ENCODE results near the gene KIZ.

The KIZ gene

DNA sequence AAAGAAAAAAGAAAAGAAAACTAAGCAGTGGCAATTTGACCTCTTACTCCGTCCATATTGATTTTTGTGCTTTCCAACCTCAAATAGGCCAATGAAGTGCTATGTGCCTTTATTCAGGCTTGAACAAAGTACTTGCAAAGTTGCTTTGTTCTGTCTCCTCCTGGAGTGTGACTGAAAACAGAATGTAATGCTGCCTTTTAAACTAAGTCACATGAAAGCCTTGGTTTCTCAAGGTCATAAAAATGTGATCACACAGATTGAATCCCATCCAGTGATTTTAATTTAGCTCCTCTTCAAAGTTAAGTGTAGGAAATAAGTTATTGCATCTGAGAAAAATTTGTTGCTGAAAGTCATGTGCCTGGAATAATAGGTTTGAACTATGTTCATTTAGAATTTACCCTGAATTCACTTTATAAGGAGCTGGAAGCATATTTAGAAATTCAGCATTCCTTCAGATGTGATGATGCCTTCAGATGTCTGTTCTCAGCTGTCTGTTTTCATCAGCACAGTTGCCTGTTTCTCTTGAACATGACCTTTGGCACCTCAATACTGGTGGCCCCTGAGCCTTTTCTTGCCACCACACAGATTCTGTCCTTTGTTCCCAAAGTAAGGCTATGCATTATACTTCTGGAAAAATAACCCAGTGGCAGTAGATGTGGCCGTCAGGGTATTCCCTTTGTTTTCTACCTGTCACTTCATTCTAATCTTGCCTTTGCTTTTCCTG lies 48.8 kb downstream of the KIZ start:
- no peak for TF ChIP-seq POLR2AphosphoS5 (IDR thresholded peaks at IDR 0.05; ENCODE audit: low read depth, low read length)

DNA sequence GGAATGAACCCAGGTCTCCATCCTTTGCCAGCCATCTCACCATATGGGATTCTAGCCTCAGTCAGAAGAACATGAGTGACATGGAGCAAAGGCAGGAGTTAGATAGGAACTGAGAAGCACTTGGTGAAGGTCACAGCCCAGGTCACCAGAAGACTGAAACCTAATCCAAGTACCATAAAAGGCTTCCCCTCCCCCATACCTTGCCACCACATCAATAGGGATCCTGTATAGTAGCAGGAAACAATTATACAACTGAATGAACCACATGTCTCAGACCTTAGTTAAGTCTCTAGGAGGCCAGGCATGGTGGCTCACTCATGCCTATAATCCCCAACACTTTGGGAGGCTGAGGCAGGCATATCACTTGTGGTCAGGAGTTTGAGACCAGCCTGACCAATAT lies 49.6 kb downstream of the KIZ start:
- TF ChIP-seq SIN3A (IDR thresholded peaks at IDR 0.05; ENCODE audit: borderline replicate concordance, insufficient read depth, low read length) (no peak), TAF1 (IDR thresholded peaks at IDR 0.05; ENCODE audit: borderline replicate concordance, insufficient read depth, low read length) (no peak), FOXP2 (optimal IDR thresholded peaks at IDR 0.05; ENCODE audit: borderline replicate concordance, extremely low read depth, extremely low read length, insufficient read depth) (no peak), POLR2AphosphoS5 (IDR thresholded peaks at IDR 0.05; ENCODE audit: low read depth, low read length) (no peak)
- TF ChIP-seq, protein P1, sequence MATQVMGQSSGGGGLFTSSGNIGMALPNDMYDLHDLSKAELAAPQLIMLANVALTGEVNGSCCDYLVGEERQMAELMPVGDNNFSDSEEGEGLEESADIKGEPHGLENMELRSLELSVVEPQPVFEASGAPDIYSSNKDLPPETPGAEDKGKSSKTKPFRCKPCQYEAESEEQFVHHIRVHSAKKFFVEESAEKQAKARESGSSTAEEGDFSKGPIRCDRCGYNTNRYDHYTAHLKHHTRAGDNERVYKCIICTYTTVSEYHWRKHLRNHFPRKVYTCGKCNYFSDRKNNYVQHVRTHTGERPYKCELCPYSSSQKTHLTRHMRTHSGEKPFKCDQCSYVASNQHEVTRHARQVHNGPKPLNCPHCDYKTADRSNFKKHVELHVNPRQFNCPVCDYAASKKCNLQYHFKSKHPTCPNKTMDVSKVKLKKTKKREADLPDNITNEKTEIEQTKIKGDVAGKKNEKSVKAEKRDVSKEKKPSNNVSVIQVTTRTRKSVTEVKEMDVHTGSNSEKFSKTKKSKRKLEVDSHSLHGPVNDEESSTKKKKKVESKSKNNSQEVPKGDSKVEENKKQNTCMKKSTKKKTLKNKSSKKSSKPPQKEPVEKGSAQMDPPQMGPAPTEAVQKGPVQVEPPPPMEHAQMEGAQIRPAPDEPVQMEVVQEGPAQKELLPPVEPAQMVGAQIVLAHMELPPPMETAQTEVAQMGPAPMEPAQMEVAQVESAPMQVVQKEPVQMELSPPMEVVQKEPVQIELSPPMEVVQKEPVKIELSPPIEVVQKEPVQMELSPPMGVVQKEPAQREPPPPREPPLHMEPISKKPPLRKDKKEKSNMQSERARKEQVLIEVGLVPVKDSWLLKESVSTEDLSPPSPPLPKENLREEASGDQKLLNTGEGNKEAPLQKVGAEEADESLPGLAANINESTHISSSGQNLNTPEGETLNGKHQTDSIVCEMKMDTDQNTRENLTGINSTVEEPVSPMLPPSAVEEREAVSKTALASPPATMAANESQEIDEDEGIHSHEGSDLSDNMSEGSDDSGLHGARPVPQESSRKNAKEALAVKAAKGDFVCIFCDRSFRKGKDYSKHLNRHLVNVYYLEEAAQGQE (IDR thresholded peaks at IDR 0.05; ENCODE audit: insufficient read depth in 1 of 2, low read depth in 2 of 2, low read length in 2 of 2), result no peak

DNA sequence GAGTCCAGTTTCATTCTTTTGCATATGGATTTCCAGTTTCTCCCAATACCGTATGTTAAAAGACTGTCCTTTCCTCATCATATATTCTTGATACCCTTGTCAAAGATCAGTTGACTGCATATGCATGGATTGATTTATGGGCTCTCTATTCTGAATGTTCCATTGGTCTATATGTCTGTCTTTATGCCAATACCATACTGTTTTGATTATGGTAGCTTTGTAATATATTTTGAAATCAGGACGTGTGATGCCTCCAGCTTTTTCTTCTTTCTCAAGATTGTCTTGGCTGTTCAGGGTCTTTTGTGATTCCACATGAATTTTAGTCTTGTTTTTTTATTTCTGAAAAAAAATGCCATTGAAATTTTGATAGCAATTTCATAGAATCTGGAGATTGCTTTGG lies 51.9 kb downstream of the KIZ start:
- TF ChIP-seq, protein P1 (IDR thresholded peaks at IDR 0.05; ENCODE audit: insufficient read depth in 1 of 2, low read depth in 2 of 2, low read length in 2 of 2), result no peak
- TF ChIP-seq TAF1 (IDR thresholded peaks at IDR 0.05; ENCODE audit: borderline replicate concordance, insufficient read depth, low read length), result no peak
- no peak for TF ChIP-seq POLR2AphosphoS5 (IDR thresholded peaks at IDR 0.05; ENCODE audit: low read depth, low read length)

DNA sequence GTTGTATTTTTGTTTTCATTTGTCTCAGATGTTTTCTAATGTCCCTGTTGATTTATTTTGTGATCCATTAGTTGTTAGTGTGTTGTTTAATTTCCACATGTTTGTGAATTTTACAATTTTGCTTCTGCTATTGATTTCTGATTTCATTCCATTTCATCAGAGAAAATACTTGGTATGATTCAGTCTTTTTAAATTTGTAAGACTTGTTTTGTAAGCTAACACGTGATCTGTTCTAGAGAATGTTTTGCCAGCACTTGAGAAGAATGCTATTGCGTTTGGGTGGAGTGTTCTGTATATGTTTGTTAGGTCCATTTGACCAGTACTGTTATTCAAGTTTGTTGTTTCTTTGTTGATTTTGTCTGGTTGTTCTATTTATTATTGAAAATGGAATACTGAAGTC lies 53.9 kb downstream of the KIZ start:
- no peak for TF ChIP-seq TAF1 (IDR thresholded peaks at IDR 0.05; ENCODE audit: borderline replicate concordance, insufficient read depth, low read length)
- TF ChIP-seq, protein P1 (IDR thresholded peaks at IDR 0.05; ENCODE audit: insufficient read depth in 1 of 2, low read depth in 2 of 2, low read length in 2 of 2), result no peak
- TF ChIP-seq SIN3A (IDR thresholded peaks at IDR 0.05; ENCODE audit: borderline replicate concordance, insufficient read depth, low read length), result no peak
- no peak for TF ChIP-seq FOXP2 (optimal IDR thresholded peaks at IDR 0.05; ENCODE audit: borderline replicate concordance, extremely low read depth, extremely low read length, insufficient read depth)
- TF ChIP-seq POLR2AphosphoS5 (IDR thresholded peaks at IDR 0.05; ENCODE audit: low read depth, low read length), result no peak

DNA sequence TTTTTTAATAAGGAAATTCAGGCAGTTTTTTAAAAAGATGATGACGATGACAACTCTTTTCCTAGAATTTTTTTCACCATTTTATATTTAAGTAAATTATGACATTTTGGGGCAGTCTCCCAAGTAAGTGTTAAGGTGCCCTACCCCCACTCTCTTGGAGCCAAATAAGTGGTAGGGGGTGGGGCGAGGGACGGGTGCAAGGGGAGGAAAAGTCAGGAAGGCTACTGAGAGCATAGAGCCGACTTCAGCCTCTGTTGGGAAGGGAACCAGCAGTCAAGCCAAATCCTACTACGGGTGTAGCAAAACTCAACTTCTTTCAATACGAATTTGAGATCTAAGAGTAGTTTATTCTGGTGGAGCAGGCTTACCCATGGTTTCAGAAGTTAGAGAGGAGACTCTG lies 54.4 kb downstream of the KIZ start:
- TF ChIP-seq POLR2AphosphoS5 (IDR thresholded peaks at IDR 0.05; ENCODE audit: low read depth, low read length), result no peak
- TF ChIP-seq, protein P1 (IDR thresholded peaks at IDR 0.05; ENCODE audit: insufficient read depth in 1 of 2, low read depth in 2 of 2, low read length in 2 of 2), result no peak
- TF ChIP-seq SIN3A (IDR thresholded peaks at IDR 0.05; ENCODE audit: borderline replicate concordance, insufficient read depth, low read length), result no peak
- no peak for TF ChIP-seq FOXP2 (optimal IDR thresholded peaks at IDR 0.05; ENCODE audit: borderline replicate concordance, extremely low read depth, extremely low read length, insufficient read depth)
- TF ChIP-seq TAF1 (IDR thresholded peaks at IDR 0.05; ENCODE audit: borderline replicate concordance, insufficient read depth, low read length), result no peak

Measured in PFSK-1 (cell line).